Measurements from ENCODE around the gene SYT6.
"Not testable (repeated sequence)": the region's sequence is repeated elsewhere in the genome, so short reads cannot be mapped to it uniquely, and the experiment has no call there.

The SYT6 gene

DNA sequence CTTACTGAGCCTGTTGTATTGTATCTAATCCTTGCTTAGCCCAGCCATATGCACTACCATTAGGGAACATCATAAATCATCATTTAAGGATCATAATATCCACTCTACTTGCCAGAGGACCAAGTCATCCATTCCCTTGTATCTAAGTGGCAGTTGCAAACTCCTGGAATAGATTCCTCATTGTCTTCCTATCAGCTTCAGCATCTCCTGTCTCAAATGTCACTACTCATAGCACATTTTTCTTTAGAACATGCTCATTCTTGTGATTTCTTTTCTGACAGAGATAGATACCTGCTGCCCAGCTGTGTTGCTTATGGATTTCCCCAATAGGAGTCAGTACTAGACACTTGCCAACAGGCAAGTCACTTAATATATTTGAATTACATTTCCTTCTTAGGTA, 90.1 kb downstream of the SYT6 start:
- no peak for DNase-seq (ENCODE audit: low spot score)
- TF ChIP-seq, protein P1, sequence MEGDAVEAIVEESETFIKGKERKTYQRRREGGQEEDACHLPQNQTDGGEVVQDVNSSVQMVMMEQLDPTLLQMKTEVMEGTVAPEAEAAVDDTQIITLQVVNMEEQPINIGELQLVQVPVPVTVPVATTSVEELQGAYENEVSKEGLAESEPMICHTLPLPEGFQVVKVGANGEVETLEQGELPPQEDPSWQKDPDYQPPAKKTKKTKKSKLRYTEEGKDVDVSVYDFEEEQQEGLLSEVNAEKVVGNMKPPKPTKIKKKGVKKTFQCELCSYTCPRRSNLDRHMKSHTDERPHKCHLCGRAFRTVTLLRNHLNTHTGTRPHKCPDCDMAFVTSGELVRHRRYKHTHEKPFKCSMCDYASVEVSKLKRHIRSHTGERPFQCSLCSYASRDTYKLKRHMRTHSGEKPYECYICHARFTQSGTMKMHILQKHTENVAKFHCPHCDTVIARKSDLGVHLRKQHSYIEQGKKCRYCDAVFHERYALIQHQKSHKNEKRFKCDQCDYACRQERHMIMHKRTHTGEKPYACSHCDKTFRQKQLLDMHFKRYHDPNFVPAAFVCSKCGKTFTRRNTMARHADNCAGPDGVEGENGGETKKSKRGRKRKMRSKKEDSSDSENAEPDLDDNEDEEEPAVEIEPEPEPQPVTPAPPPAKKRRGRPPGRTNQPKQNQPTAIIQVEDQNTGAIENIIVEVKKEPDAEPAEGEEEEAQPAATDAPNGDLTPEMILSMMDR (IDR thresholded peaks at IDR 0.05; ENCODE audit: borderline replicate concordance, control extremely low read depth, extremely low read depth, insufficient read depth, missing control alignments): no peak
- in situ Hi-C loops (cut with MboI; ENCODE audit: low sequenced_read_pairs, unreplicated experiment): no loop called here

DNA sequence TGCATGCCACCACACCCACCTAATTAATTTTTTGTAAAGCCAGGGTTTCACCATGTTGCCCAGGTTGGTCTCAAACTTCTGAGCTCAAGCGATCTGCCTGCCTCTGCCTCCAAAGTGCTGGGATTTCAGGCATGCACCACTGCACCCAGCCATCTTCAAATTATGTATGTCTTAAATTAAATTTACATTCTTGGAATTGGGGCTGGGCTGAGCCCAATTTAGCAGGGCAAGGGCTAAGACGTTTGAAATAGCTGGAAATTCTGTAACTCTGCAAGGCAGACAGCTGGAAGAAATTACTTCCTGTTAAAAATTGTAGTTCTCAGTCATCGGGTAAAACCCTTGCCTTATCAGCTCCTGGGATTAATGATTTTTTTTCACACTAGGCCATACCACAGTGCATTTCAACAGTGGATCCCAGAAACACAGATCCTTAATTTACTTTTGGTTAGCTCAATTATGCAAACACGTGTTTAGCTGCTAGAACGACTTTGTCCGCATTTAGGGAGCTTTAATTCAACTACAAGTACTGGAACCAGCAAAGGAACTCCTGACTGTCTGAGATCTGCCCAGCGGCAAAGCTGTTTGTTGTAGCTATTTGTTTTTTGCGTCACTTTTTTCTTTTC, 91.1 kb downstream of the SYT6 start:
- in situ Hi-C loops (cut with MboI; ENCODE audit: low sequenced_read_pairs, unreplicated experiment): no loop called here

DNA sequence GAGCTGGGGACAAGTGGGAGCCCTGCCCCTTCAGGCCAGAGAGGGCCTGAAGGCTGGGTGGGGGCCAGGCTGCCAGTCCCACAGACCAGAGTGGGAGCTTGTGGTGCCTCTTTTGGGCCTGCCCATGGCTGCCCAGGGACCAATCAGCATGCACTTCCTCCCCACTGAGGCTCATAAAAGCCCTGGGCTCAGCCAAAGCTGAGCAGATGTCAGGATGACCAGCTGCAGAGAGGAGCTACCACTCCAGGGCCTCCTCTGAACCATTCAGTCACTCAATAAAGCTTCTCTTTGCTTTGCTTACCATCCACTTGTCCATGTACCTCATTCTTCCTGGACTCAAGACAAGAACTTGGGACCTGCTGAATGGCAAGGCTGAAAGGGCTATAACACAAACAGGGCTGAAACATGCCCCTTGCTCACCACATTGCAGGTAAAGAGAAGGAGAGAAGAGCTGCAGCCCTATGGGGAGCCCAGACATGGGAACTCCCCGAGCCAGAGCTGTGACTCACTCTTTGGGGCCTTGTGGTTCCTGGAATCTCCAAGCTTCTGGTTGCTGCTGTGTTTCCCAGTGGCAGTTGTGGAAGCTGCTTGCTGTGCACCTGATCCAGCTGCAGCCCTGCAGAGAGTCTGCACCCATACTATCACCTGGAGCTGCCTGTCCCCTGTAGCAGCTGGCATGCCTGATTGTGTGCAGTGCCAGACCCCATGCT, 92.4 kb downstream of the SYT6 start:
- TF ChIP-seq, protein P1 (IDR thresholded peaks at IDR 0.05; ENCODE audit: borderline replicate concordance, control extremely low read depth, extremely low read depth, insufficient read depth, missing control alignments): no peak
- no peak for DNase-seq (ENCODE audit: low spot score)
- in situ Hi-C loops (cut with MboI; ENCODE audit: low sequenced_read_pairs, unreplicated experiment): no loop called here

More for the DNA sequence above, 91.1 kb downstream of the SYT6 start:
- TF ChIP-seq, protein P1 (IDR thresholded peaks at IDR 0.05; ENCODE audit: borderline replicate concordance, control extremely low read depth, extremely low read depth, insufficient read depth, missing control alignments): no peak
- DNase-seq (ENCODE audit: low spot score): no peak

DNA sequence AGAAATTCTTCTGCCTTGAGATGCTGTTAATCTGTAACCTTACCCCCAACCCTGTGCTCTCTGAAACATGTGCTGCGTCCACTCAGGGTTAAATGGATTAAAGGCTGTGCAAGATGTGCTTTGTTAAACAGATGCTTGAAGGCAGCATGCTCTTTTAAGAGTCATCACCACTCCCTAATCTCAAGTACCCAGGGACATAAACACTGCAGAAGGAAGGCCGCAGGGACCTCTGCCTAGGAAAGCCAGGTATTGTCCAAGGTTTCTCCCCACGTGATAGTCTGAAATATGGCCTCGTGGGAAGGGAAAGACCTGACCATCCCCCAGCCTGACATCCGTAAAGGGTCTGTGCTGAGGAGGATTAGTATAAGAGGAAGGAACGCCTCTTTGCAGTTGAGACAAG, 95.4 kb downstream of the SYT6 start:
- DNase-seq (ENCODE audit: low spot score); in situ Hi-C loops (cut with MboI; ENCODE audit: low sequenced_read_pairs, unreplicated experiment): not testable (repeated sequence)

DNA sequence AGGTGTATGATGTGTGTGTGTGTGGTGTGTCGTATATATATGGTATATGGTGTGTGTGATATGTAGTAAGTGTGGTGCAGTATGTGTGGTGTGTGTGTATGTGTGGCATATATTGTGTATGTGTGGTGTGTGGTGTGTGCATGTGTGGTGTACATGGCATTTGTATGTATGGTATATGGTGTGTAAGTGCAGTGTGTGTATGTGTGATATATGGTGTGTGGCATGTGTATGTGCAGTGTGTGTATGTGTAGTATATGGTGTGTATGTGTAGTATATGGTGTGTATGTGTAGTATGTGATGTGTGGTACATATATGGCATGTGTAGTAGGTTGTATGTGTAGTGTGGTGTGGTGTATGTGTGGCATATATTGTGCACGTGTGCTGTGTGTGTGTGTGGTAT, 99.5 kb downstream of the SYT6 start:
- in situ Hi-C loops (cut with MboI; ENCODE audit: low sequenced_read_pairs, unreplicated experiment): no loop called here
- TF ChIP-seq, protein P1 (IDR thresholded peaks at IDR 0.05; ENCODE audit: borderline replicate concordance, control extremely low read depth, extremely low read depth, insufficient read depth, missing control alignments): no peak
- no peak for DNase-seq (ENCODE audit: low spot score)

DNA sequence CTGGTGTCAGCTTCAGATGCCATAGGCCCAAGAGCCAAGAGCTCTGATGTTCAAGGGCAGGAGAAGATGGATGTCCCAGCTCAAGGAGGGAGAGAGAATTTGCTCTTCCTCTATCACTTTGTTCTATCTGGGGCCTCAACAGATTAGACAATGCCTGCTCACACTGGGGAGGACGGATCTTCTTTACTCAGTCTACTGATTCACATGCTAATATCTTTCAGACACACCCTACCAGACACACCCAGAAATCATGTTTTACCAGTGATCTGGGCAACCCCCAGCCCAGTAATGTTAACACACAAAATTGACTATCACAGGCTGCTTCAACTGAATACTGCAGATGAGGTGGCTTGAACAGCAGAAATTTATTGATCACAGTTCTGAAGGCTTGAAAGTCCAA, 105.4 kb downstream of the SYT6 start:
- in situ Hi-C loops (cut with MboI; ENCODE audit: low sequenced_read_pairs, unreplicated experiment): no loop called here
- DNase-seq (ENCODE audit: low spot score): no peak
- TF ChIP-seq, protein P1 (IDR thresholded peaks at IDR 0.05; ENCODE audit: borderline replicate concordance, control extremely low read depth, extremely low read depth, insufficient read depth, missing control alignments): no peak

DNA sequence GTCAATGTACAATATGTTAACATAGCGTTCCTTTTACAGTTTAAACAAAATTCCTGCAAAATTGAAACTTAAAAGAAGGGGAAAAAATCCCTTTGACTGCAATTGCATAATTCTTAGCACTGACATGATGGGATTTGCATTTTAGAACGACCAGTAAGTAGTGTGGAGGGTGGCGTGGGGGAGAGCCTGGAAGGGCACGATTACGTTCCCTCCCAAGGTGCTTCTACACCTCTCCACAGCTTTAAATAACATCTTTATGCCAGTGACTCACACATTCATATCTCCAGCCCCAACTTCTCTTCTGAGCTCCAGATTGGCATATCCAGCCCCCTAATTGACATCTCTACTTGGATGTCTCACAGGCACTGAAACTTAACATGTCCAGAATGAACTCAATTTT, 110.1 kb downstream of the SYT6 start:
- in situ Hi-C loops (cut with MboI; ENCODE audit: low sequenced_read_pairs, unreplicated experiment): no loop called here
- TF ChIP-seq, protein P1 (IDR thresholded peaks at IDR 0.05; ENCODE audit: borderline replicate concordance, control extremely low read depth, extremely low read depth, insufficient read depth, missing control alignments): no peak
- DNase-seq (ENCODE audit: low spot score): no peak

All from GM13976 (cell line).